COLO829 (cell line): ENCODE results near the gene PBXIP1.
A peak's percentile ranks its signal among the peaks of the same experiment; 100 is the strongest.

ENCODE experiments used
- DNase-seq: peaks from one replicate; pipeline ENCODE4 v3.0.0; 2012; ENCODE audit warnings: low spot score

Gene PBXIP1

GRCh38 chr1:154956544-154956941, 644 bp upstream of the PBXIP1 start:
- no peak for DNase-seq

GRCh38 chr1:154955039-154955717, 721 bp downstream of the PBXIP1 start:
- DNase-seq, result no peak

GRCh38 chr1:154954541-154954940, 1.4 kb downstream of the PBXIP1 start:
- no peak for DNase-seq

- no peak for DNase-seq
These were observed 2.3 kb downstream of the PBXIP1 start for GRCh38 chr1:154953611-154954038.

- no peak for DNase-seq
These were observed 3.2 kb downstream of the PBXIP1 start for GRCh38 chr1:154952664-154953063.

GRCh38 chr1:154951901-154952657, 3.8 kb downstream of the PBXIP1 start:
- no peak for DNase-seq

GRCh38 chr1:154948079-154948478, 7.8 kb downstream of the PBXIP1 start:
- no peak for DNase-seq

GRCh38 chr1:154945962-154946850, 9.7 kb downstream of the PBXIP1 start:
- DNase-seq, result no peak

GRCh38 chr1:154945160-154945961, 10.5 kb downstream of the PBXIP1 start:
- DNase-seq, result no peak

GRCh38 chr1:154944401-154945159, 11.3 kb downstream of the PBXIP1 start:
- DNase-seq, result no peak

- peak; percentile 50 for DNase-seq
These were observed 12.1 kb downstream of the PBXIP1 start for GRCh38 chr1:154943649-154944400.

GRCh38 chr1:154941333-154942013, 14.4 kb downstream of the PBXIP1 start:
- DNase-seq, result no peak

- DNase-seq, result peak; percentile 47
These were observed 15.2 kb downstream of the PBXIP1 start for GRCh38 chr1:154940651-154941194.

- no peak for DNase-seq
These were observed 15.7 kb downstream of the PBXIP1 start for GRCh38 chr1:154940213-154940560.

GRCh38 chr1:154938604-154939399, 17.1 kb downstream of the PBXIP1 start:
- no peak for DNase-seq

- DNase-seq, result no peak
These were observed 17.9 kb downstream of the PBXIP1 start for GRCh38 chr1:154937988-154938386.

- peak; percentile 98 for DNase-seq
These were observed 18.6 kb downstream of the PBXIP1 start for GRCh38 chr1:154937085-154937987.
